ENCODE results near the gene PSPH.
"Not testable (repeated sequence)": the region's sequence is repeated elsewhere in the genome, so short reads cannot be mapped to it uniquely, and the experiment has no call there.

PSPH gene

GRCh38 chr7:56087445-56087844 lies 36.2 kb upstream of the PSPH start:
- no peak overlapping the region for H3K4me3 ChIP-seq (ENCODE audit: low read depth, low read length)
- no peak for DNase-seq (ENCODE audit: low read depth)
- TF ChIP-seq CTCF (IDR thresholded peaks at IDR 0.05; ENCODE audit: insufficient read depth, low read depth, low read length, missing control alignments), result no peak

GRCh38 chr7:56086761-56087160 lies 35.5 kb upstream of the PSPH start:
- DNase-seq (ENCODE audit: low read depth), result no peak
- H3K4me3 ChIP-seq (ENCODE audit: low read depth, low read length), result no peak overlapping the region
- no peak for TF ChIP-seq CTCF (IDR thresholded peaks at IDR 0.05; ENCODE audit: insufficient read depth, low read depth, low read length, missing control alignments)

GRCh38 chr7:56083150-56083785 lies 32.0 kb upstream of the PSPH start:
- H3K4me3 ChIP-seq (ENCODE audit: low read depth, low read length), result no peak overlapping the region
- no peak for TF ChIP-seq CTCF (IDR thresholded peaks at IDR 0.05; ENCODE audit: insufficient read depth, low read depth, low read length, missing control alignments)
- DNase-seq (ENCODE audit: low read depth), result no peak

GRCh38 chr7:56081626-56082340 lies 30.5 kb upstream of the PSPH start:
- DNase-seq (ENCODE audit: low read depth), result no peak
- no peak overlapping the region for H3K4me3 ChIP-seq (ENCODE audit: low read depth, low read length)
- no peak for TF ChIP-seq CTCF (IDR thresholded peaks at IDR 0.05; ENCODE audit: insufficient read depth, low read depth, low read length, missing control alignments)

GRCh38 chr7:56080726-56081435 lies 29.6 kb upstream of the PSPH start:
- not testable (repeated sequence) for DNase-seq (ENCODE audit: low read depth); H3K4me3 ChIP-seq (ENCODE audit: low read depth, low read length)

GRCh38 chr7:56079450-56080185 lies 28.4 kb upstream of the PSPH start:
- H3K4me3 ChIP-seq (ENCODE audit: low read depth, low read length), result no peak overlapping the region
- TF ChIP-seq CTCF (IDR thresholded peaks at IDR 0.05; ENCODE audit: insufficient read depth, low read depth, low read length, missing control alignments), result no peak
- no peak for DNase-seq (ENCODE audit: low read depth)

- DNase-seq (ENCODE audit: low read depth), result no peak
- no peak overlapping the region for H3K4me3 ChIP-seq (ENCODE audit: low read depth, low read length)
- no peak for TF ChIP-seq CTCF (IDR thresholded peaks at IDR 0.05; ENCODE audit: insufficient read depth, low read depth, low read length, missing control alignments)
Observed at GRCh38 chr7:56078196-56078595, 27.0 kb upstream of the PSPH start.
